Renal cortical epithelial cell (primary cell): ENCODE results near the gene RTF1. TPM values are rescaled to one million over a fixed set of nuclear protein-coding genes. Genes with fewer than 3 reads are reported as not detected.

Experiments
- DNase-seq: peaks from one replicate; pipeline ENCODE4 v3.0.0-alpha.2; 2011; ENCODE audit warnings: low read depth
- total RNA-seq: library from RNA; depleted of rRNA; stranded (reverse); fragments of >200 nt; gene quantifications from 2 replicates; pipeline ENCODE4 v1.2.3, GENCODE V29; 2014

RTF1 gene
- total RNA-seq, 1 donor from 2014 or later, result 33.2 TPM

- no peak for DNase-seq
These were observed 70.5 kb downstream of the RTF1 start for GRCh38 chr15:41487381-41487780.

- no peak for DNase-seq
These were observed 70.9 kb downstream of the RTF1 start for GRCh38 chr15:41487802-41488201.

- no peak for DNase-seq
These were observed 72.7 kb downstream of the RTF1 start for GRCh38 chr15:41489641-41490040.

- DNase-seq, result peak; percentile 94
These were observed 73.5 kb downstream of the RTF1 start for GRCh38 chr15:41490355-41490754.

- DNase-seq, result no peak
These were observed 75.0 kb downstream of the RTF1 start for GRCh38 chr15:41491889-41492288.

GRCh38 chr15:41492597-41493204 is 75.8 kb downstream of the RTF1 start:
- DNase-seq, result no peak

- DNase-seq, result peak; percentile 26
These were observed 76.5 kb downstream of the RTF1 start, which contains the start of gene ITPKA for GRCh38 chr15:41493205-41493901. Gene ITPKA, plus strand, starts transcription at chr15:41493874. Its CDS starts 54 bp downstream, at chr15:41493928.

- DNase-seq, result no peak
These were observed 77.0 kb downstream of the RTF1 start for GRCh38 chr15:41493902-41494189.

GRCh38 chr15:41494190-41494921 is 77.5 kb downstream of the RTF1 start:
- DNase-seq, result no peak

GRCh38 chr15:41494922-41495735 is 78.2 kb downstream of the RTF1 start:
- DNase-seq, result no peak

- DNase-seq, result no peak
These were observed 79.1 kb downstream of the RTF1 start for GRCh38 chr15:41495736-41496599.

- DNase-seq, result no peak
These were observed 81.8 kb downstream of the RTF1 start for GRCh38 chr15:41498657-41499056.

- no peak for DNase-seq
These were observed 82.4 kb downstream of the RTF1 start for GRCh38 chr15:41499109-41499851.

- DNase-seq, result peak; percentile 52
These were observed 84.5 kb downstream of the RTF1 start for GRCh38 chr15:41501191-41501917.

GRCh38 chr15:41501931-41502794 is 85.3 kb downstream of the RTF1 start:
- DNase-seq, result no peak

- DNase-seq, result no peak
These were observed 86.1 kb downstream of the RTF1 start for GRCh38 chr15:41502795-41503668.

GRCh38 chr15:41503669-41504010 is 86.7 kb downstream of the RTF1 start:
- no peak for DNase-seq
